ENCODE data around the gene BMPR1B.

BMPR1B gene

DNA sequence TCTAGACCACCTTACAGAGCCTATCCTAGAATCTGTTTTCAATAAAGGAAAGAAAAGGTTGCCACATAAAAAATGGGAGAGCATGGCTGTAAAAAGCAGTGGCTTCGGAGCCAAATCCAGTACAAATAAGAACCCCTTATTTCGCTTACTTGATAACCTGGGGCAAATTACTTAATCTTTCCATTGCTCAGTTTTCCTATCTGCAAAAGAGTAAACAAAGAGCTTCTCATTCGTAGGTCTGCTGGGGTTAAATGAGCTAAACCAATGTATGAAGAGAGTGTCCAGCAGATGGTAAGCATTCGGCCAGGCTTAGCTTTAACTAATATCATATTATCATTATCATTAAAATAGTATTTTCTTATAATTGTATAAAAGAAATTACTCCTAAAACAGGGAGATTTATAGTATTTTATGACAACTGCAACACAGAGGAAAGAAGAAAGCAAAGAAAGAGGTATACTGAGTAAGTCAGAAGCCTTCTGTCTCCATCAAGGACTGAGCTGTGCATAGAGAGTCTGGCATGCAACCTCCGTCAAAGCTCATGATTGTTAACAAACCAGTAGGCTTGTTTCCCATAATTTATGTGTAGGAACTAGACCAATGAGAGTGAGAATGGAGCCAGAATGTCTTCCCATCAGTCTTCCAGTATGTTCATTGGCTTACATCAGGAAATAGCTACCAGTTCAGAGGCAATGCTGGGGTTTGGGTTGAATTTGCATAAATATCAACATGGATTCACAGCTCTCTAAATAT, 426.1 kb downstream of the BMPR1B start:
- Histone ChIP-seq H3K4me1 (ENCODE audit: low read length) (no peaks in the 10 kb centered on the region), H3K27ac (ENCODE audit: low read length) (no peak overlapping the region), H3K27me3 (replicated peaks; ENCODE audit: insufficient read depth, low read length) (no peaks in the 10 kb centered on the region), H3K4me2 (ENCODE audit: low read depth, low read length) (no peak overlapping the region), H3K36me3 (replicated peaks; ENCODE audit: insufficient read depth, low read length) (no peaks in the 10 kb centered on the region), H2AFZ (ENCODE audit: low read length) (no peak overlapping the region), H3K9me3 (replicated peaks; ENCODE audit: insufficient read depth, low read length) (no peaks in the 10 kb centered on the region), H3K9ac (ENCODE audit: low read length) (no peak overlapping the region), H3K79me2 (ENCODE audit: low read length) (no peaks in the 10 kb centered on the region), H3K9me2 (replicated peaks; ENCODE audit: insufficient read depth, low read length) (no peaks in the 10 kb centered on the region), H3F3A (ENCODE audit: insufficient read depth, low read length) (no peaks in the 10 kb centered on the region), H3K4me3 (ENCODE audit: low read length) (no peak overlapping the region), H4K20me1 (ENCODE audit: insufficient read depth, low read length) (no peaks in the 10 kb centered on the region)
- no peak for TF ChIP-seq EZH2phosphoT487 (IDR thresholded peaks at IDR 0.05; ENCODE audit: low read length)
- no peak for TF ChIP-seq EZH2 (optimal IDR thresholded peaks at IDR 0.05; ENCODE audit: low read depth, low read length)
- DNase-seq = no peak

DNA sequence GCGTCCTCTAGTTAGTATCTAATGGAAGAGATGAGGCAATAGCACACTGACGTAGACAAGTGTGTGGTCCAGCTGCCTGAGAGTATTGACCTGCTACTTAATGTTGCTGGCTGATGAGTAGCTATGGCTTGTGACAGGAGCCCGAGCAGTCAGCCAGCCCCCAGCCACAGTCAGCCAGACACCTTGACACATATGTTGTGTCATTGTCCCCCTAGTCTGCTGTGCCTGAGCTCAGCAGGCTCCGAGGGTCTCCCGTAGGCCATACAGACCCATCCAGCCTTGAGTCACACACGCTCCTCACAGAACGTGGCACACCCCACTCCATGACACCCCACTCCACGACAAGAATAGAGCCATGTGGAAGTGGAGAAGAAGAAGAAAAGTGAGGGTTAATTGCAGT, 428.9 kb downstream of the BMPR1B start:
- TF ChIP-seq, protein P1, sequence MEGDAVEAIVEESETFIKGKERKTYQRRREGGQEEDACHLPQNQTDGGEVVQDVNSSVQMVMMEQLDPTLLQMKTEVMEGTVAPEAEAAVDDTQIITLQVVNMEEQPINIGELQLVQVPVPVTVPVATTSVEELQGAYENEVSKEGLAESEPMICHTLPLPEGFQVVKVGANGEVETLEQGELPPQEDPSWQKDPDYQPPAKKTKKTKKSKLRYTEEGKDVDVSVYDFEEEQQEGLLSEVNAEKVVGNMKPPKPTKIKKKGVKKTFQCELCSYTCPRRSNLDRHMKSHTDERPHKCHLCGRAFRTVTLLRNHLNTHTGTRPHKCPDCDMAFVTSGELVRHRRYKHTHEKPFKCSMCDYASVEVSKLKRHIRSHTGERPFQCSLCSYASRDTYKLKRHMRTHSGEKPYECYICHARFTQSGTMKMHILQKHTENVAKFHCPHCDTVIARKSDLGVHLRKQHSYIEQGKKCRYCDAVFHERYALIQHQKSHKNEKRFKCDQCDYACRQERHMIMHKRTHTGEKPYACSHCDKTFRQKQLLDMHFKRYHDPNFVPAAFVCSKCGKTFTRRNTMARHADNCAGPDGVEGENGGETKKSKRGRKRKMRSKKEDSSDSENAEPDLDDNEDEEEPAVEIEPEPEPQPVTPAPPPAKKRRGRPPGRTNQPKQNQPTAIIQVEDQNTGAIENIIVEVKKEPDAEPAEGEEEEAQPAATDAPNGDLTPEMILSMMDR (IDR thresholded peaks at IDR 0.05; ENCODE audit: low read length) = no peak
- TF ChIP-seq EZH2phosphoT487 (IDR thresholded peaks at IDR 0.05; ENCODE audit: low read length) = no peak
- H3K9me2 ChIP-seq (replicated peaks; ENCODE audit: insufficient read depth, low read length) = no peaks in the 10 kb centered on the region
- H3K9me3 ChIP-seq (replicated peaks; ENCODE audit: insufficient read depth, low read length) = no peaks in the 10 kb centered on the region
- H3K27ac ChIP-seq (ENCODE audit: low read length) = no peak overlapping the region
- no peaks in the 10 kb centered on the region for H3K79me2 ChIP-seq (ENCODE audit: low read length)
- H3F3A ChIP-seq (ENCODE audit: insufficient read depth, low read length) = no peaks in the 10 kb centered on the region
- H3K27me3 ChIP-seq (replicated peaks; ENCODE audit: insufficient read depth, low read length) = no peaks in the 10 kb centered on the region
- H3K36me3 ChIP-seq (replicated peaks; ENCODE audit: insufficient read depth, low read length) = no peaks in the 10 kb centered on the region
- no peak overlapping the region for H3K4me2 ChIP-seq (ENCODE audit: low read depth, low read length)
- no peak overlapping the region for H2AFZ ChIP-seq (ENCODE audit: low read length)
- no peak overlapping the region for H3K4me3 ChIP-seq (ENCODE audit: low read length)
- no peaks in the 10 kb centered on the region for H3K4me1 ChIP-seq (ENCODE audit: low read length)
- no peaks in the 10 kb centered on the region for H4K20me1 ChIP-seq (ENCODE audit: insufficient read depth, low read length)
- no peak overlapping the region for H3K9ac ChIP-seq (ENCODE audit: low read length)
- DNase-seq = no peak

DNA sequence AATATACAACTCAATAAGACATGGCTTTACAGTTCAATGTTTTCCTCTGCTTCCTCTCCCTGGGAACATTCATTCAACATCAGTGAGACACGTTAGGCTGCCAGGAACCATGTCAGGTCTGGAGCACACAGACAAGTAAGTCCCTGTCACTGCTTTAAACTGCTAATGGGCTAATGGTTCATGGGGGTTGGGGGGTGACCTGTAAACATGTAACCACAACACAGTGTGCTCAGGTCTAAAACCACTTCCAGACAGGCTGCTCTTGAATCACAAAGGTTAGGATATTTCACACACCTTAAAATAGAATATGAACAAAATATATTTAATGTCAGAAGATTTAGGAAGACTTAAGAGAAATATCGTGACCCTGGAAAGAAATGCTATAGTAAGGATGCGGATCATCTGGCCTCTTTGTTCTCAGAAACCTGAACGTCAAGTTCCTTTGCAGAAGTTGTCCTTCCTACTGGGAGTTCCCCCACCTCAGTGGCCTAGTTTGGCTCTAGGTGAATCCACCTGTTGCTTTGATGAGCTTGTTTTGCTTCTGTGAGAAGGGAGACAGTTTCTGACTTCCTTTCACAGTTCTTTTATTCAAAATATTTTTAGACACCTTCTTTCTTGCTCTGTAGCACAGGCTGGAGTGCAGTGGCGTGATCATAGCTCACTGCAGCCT, 431.1 kb downstream of the BMPR1B start:
- Histone ChIP-seq H3F3A (ENCODE audit: insufficient read depth, low read length) (no peaks in the 10 kb centered on the region), H3K9me2 (replicated peaks; ENCODE audit: insufficient read depth, low read length) (no peaks in the 10 kb centered on the region), H3K27ac (ENCODE audit: low read length) (no peak overlapping the region), H3K27me3 (replicated peaks; ENCODE audit: insufficient read depth, low read length) (no peaks in the 10 kb centered on the region), H3K9me3 (replicated peaks; ENCODE audit: insufficient read depth, low read length) (no peaks in the 10 kb centered on the region), H3K9ac (ENCODE audit: low read length) (no peak overlapping the region), H3K4me3 (ENCODE audit: low read length) (no peak overlapping the region), H3K4me1 (ENCODE audit: low read length) (no peaks in the 10 kb centered on the region), H4K20me1 (ENCODE audit: insufficient read depth, low read length) (no peaks in the 10 kb centered on the region), H3K36me3 (replicated peaks; ENCODE audit: insufficient read depth, low read length) (no peaks in the 10 kb centered on the region), H3K79me2 (ENCODE audit: low read length) (no peaks in the 10 kb centered on the region), H2AFZ (ENCODE audit: low read length) (no peak overlapping the region), H3K4me2 (ENCODE audit: low read depth, low read length) (no peak overlapping the region)
- TF ChIP-seq EZH2phosphoT487 (IDR thresholded peaks at IDR 0.05; ENCODE audit: low read length) (no peak), EZH2 (optimal IDR thresholded peaks at IDR 0.05; ENCODE audit: low read depth, low read length) (no peak)
- TF ChIP-seq, protein P1 (IDR thresholded peaks at IDR 0.05; ENCODE audit: low read length) = no peak
- DNase-seq = peak; percentile 50

Measured in MM.1S (cell line).